Body of pancreas (tissue), 4 donors: ENCODE measurements around the gene ZFHX3. TPM values are rescaled to one million over a fixed set of nuclear protein-coding genes. Genes with fewer than 3 reads are reported as not detected.

Experiments used
- ATAC-seq: fragments of 150-250 bp; one replicate; pipeline ENCODE4 v1.9.1; 2016
- DNase-seq, 4 donors: peaks; one replicate each; pipeline ENCODE4 v3.0.0-alpha.2; 2019
- H3K27ac ChIP-seq, 4 donors: fragments of 200-600 bp; sonication (generic); 1 replicate in 3 of 4; 2 replicates in 1 of 4; pipeline versions ENCODE4 v1.5.1 to v1.6.1; 2016 to 2019; ENCODE audit warnings: mild to moderate bottlenecking in 1 of 4, mixed read lengths in 1 of 4, moderate library complexity in 1 of 4
- H3K27me3 ChIP-seq, 2 donors: fragments of 200-600 bp; sonication (generic); one replicate each; pipeline ENCODE4 v1.6.0; 2016; ENCODE audit warnings: mild to moderate bottlenecking in 1 of 2
- H3K36me3 ChIP-seq, 2 donors: fragments of 200-600 bp; sonication (generic); replicated peaks in 1 of 2; 2 replicates each; pipeline ENCODE4 v1.5.1; 2016; ENCODE audit warnings: low read depth in 2 of 2; ENCODE audit not compliant: insufficient read depth in 1 of 2
- H3K4me1 ChIP-seq: fragments of 200-600 bp; sonication (generic); one replicate; pipeline ENCODE4 v1.6.0; 2016
- H3K4me3 ChIP-seq, 2 donors: fragments of 200-600 bp; sonication (generic); 1 replicate in 1 of 2; 2 replicates in 1 of 2; pipeline ENCODE4 v1.5.1; 2016 to 2019
- H3K9me3 ChIP-seq, 3 donors: fragments of 200-600 bp; sonication (generic); 1 replicate in 2 of 3; 2 replicates in 1 of 3; pipeline ENCODE4 v1.5.1; 2016
- POLR2A ChIP-seq, 3 donors: fragments of 450-650 bp; IDR thresholded peaks; one replicate each; pipeline ENCODE4 v1.6.1; 2016; ENCODE audit warnings: antibody characterized with exemption in 3 of 3, mild to moderate bottlenecking in 2 of 3
- WGBS, 2 donors: methylation state at CpG; one replicate each; pipeline ENCODE4 v1.1.5; 2017; 5-methylcytosine and 5-hydroxymethylcytosine counted together
- intact Hi-C: fragments of 100-400 bp; cut with DNase I; formaldehyde crosslinking; loops from one replicate; pipeline ENCODE4 v1.15.1; 2023
- total RNA-seq, 2 donors: library from RNA; depleted of rRNA; stranded (reverse); fragments of >200 nt; gene quantifications; one replicate each; pipeline ENCODE4 v1.1.0, GENCODE V29; 2016
- TF ChIP-seq, protein P1 (sequence below), 7 experiments: fragments of 450-650 bp in 4 of 7; fragments of 200-600 bp in 3 of 7; sonication (generic) in 3 of 7; IDR thresholded peaks; one replicate each; pipeline ENCODE4 v1.5.1; 2016 to 2019; ENCODE audit warnings: antibody characterized with exemption in 7 of 7

ZFHX3 gene
- total RNA-seq, 2 donors from 2014 or later, result 22.4 to 24.6 TPM

GRCh38 chr16:72873853-72874252, 174.1 kb downstream of the ZFHX3 start:
- ATAC-seq (no peak), DNase-seq (no peak)
- no peaks in the 10 kb centered on the region for H3K36me3 ChIP-seq
- peaks cover 12% of the 10 kb centered on the region for H3K4me1 ChIP-seq
- WGBS, 2 donors, result 94 to 95% methylated on average over 8 of the region's 8 CpGs
- no peaks in the 10 kb centered on the region for H3K9me3 ChIP-seq
- TF ChIP-seq, protein P1, sequence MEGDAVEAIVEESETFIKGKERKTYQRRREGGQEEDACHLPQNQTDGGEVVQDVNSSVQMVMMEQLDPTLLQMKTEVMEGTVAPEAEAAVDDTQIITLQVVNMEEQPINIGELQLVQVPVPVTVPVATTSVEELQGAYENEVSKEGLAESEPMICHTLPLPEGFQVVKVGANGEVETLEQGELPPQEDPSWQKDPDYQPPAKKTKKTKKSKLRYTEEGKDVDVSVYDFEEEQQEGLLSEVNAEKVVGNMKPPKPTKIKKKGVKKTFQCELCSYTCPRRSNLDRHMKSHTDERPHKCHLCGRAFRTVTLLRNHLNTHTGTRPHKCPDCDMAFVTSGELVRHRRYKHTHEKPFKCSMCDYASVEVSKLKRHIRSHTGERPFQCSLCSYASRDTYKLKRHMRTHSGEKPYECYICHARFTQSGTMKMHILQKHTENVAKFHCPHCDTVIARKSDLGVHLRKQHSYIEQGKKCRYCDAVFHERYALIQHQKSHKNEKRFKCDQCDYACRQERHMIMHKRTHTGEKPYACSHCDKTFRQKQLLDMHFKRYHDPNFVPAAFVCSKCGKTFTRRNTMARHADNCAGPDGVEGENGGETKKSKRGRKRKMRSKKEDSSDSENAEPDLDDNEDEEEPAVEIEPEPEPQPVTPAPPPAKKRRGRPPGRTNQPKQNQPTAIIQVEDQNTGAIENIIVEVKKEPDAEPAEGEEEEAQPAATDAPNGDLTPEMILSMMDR (IDR thresholded peaks at IDR 0.05), result no peak
- TF ChIP-seq POLR2A (IDR thresholded peaks at IDR 0.05), result no peak
- no peak overlapping the region for H3K27ac ChIP-seq
- H3K27me3 ChIP-seq, result no peaks in the 10 kb centered on the region
- intact Hi-C loops, result no loop called here
- no peak overlapping the region for H3K4me3 ChIP-seq

DNA sequence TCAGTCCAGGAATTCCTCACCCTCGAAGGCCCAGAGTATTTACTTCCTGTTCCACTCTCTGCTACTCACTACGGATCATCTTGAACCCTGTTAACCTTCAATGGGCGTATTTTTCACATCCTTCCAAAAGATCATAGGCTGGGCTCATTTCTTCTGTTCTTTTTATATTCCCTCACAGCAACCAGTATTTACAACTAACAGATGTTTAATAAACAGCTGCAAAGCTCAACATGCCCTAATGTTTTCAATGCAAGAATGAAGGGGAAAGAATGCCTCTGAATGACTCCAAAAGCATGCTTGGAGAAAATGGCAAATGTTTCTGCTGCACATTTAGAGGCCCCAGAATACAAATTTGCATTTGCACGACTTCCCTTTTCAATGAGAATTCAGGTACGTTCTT, 174.9 kb downstream of the ZFHX3 start:
- H3K27ac ChIP-seq, result no peak overlapping the region
- H3K36me3 ChIP-seq, result no peaks in the 10 kb centered on the region
- H3K4me1 ChIP-seq, result peaks cover 7% of the 10 kb centered on the region
- H3K4me3 ChIP-seq, result no peak overlapping the region
- ATAC-seq, result no peak
- 82 to 93% methylated on average over 5 of the region's 5 CpGs for WGBS, 2 donors
- TF ChIP-seq POLR2A (IDR thresholded peaks at IDR 0.05), result no peak
- TF ChIP-seq, protein P1 (IDR thresholded peaks at IDR 0.05), result no peak
- H3K27me3 ChIP-seq, result no peaks in the 10 kb centered on the region
- no peak for DNase-seq
- no peaks in the 10 kb centered on the region for H3K9me3 ChIP-seq
- intact Hi-C loops, result no loop called here

DNA sequence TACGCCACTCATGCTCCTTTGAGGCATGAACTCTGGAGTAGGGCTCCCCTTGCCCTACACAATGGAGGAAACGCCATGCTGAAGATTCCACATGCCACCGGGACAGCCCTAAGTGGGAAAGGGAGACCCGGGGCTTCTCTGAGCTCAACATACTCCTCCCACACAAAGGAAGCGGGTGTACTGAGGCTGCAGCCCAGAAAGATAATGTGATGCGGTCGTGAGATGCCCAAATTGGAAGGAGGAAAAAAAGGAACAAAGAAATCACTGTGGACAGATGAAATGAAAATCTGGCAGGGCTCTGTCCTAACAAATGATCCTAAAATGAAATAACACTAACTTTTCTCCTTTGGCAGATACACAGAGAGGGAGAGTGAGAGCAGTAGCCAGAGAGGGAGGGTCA, 182.1 kb downstream of the ZFHX3 start:
- intact Hi-C loops, result no loop called here
- no peak for ATAC-seq
- 94 to 95% methylated on average over 5 to 7 of the region's 7 CpGs for WGBS, 2 donors

GRCh38 chr16:72865258-72865657, 182.7 kb downstream of the ZFHX3 start:
- no peak for ATAC-seq
- WGBS, 2 donors, result 84 to 100% methylated on average over 2 to 5 of the region's 5 CpGs
- TF ChIP-seq, protein P1 (IDR thresholded peaks at IDR 0.05), result no peak
- TF ChIP-seq POLR2A (IDR thresholded peaks at IDR 0.05), result no peak
- H3K27ac ChIP-seq, result no peak overlapping the region
- DNase-seq, result no peak
- no peaks in the 10 kb centered on the region for H3K9me3 ChIP-seq
- H3K36me3 ChIP-seq, result no peaks in the 10 kb centered on the region
- intact Hi-C loops, result no loop called here
- peaks cover 10% of the 10 kb centered on the region for H3K4me1 ChIP-seq
- no peaks in the 10 kb centered on the region for H3K27me3 ChIP-seq
- no peak overlapping the region for H3K4me3 ChIP-seq

More for the DNA sequence above, 182.1 kb downstream of the ZFHX3 start:
- Histone ChIP-seq H3K36me3 (no peaks in the 10 kb centered on the region), H3K9me3 (no peaks in the 10 kb centered on the region), H3K4me3 (no peak overlapping the region), H3K27ac (no peak overlapping the region), H3K4me1 (peaks cover 6% of the 10 kb centered on the region), H3K27me3 (no peaks in the 10 kb centered on the region)
- DNase-seq, result no peak
- TF ChIP-seq, protein P1 (IDR thresholded peaks at IDR 0.05), result no peak
- no peak for TF ChIP-seq POLR2A (IDR thresholded peaks at IDR 0.05)

- 93% methylated on average over 6 of the region's 6 CpGs for WGBS, 2 donors
- no peaks in the 10 kb centered on the region for H3K9me3 ChIP-seq
- H3K36me3 ChIP-seq, result no peaks in the 10 kb centered on the region
- no peak for ATAC-seq
- H3K4me1 ChIP-seq, result peaks cover 14% of the 10 kb centered on the region
- no peaks in the 10 kb centered on the region for H3K27me3 ChIP-seq
- no peak for DNase-seq
- H3K27ac ChIP-seq, result no peak overlapping the region
- TF ChIP-seq, protein P1 (IDR thresholded peaks at IDR 0.05), result no peak
- TF ChIP-seq POLR2A (IDR thresholded peaks at IDR 0.05), result no peak
- H3K4me3 ChIP-seq, result no peak overlapping the region
- intact Hi-C loops, result no loop called here
These were observed 183.6 kb downstream of the ZFHX3 start for GRCh38 chr16:72864130-72864833.
